GM12878 (cell line): Measurements from ENCODE around the gene SEMA4F. TPM values are rescaled to one million over a fixed set of nuclear protein-coding genes. Genes with fewer than 3 reads are reported as not detected.

Source experiments
- ATAC-seq: fragments of 200-7000 bp; cut with Tn5 transposase; 3 replicates; pipeline ENCODE4 v1.9.1; 2020; ENCODE audit warnings: mild to moderate bottlenecking, moderate library complexity
- BruUV-seq: library from RNA; stranded (reverse); fragments of 400-500 nt; replicated peaks from 2 replicates; lab custom pipeline; 2021; lab: Mats Ljungman, UMichigan
- CTCF ChIA-PET: fragments of 300-600 bp; sonication (Branson Sonifier 250); formaldehyde crosslinking; extraction: SDS; loops from one replicate; lab custom pipeline; 2021; ENCODE audit warnings: inconsistent platforms; lab: Yijun Ruan, JAX
- POLR2A ChIA-PET: fragments of 350-600 bp; formaldehyde crosslinking; extraction: SDS; loops from one replicate; lab custom pipeline; 2021; ENCODE audit warnings: inconsistent platforms; lab: Charles Lee
- RAD21 ChIA-PET: fragments of 300-600 bp; sonication (Branson Sonifier 250); formaldehyde crosslinking; loops from one replicate; lab custom pipeline; 2023; ENCODE audit warnings: antibody characterized with exemption; ENCODE audit not compliant: unreplicated experiment; lab: Charles Lee
- SMC1A ChIA-PET: fragments of 300-600 bp; sonication (Branson Sonifier 250); formaldehyde crosslinking; loops from one replicate; lab custom pipeline; 2023; ENCODE audit not compliant: unreplicated experiment, uncharacterized antibody; lab: Charles Lee
- DNase-seq: peaks from one replicate; pipeline ENCODE4 v3.0.0-alpha.2; 2011; ENCODE audit warnings: low read depth, low spot score
- FAIRE-seq: peaks from 3 replicates; lab custom pipeline; 2011; peaks lifted over from hg19 to GRCh38; lab: Jason Lieb, UNC
- H2AFZ ChIP-seq: 2 replicates; pipeline ENCODE4 v1.6.0; 2011; ENCODE audit warnings: low read depth, low read length, control low read depth; ENCODE audit not compliant: control insufficient read depth
- H3K27ac ChIP-seq: 2 replicates; pipeline ENCODE4 v1.5.1; 2011; ENCODE audit warnings: control low read depth; ENCODE audit not compliant: control insufficient read depth, insufficient read depth
- H3K27me3 ChIP-seq, 2 experiments: replicated peaks in 1 of 2; 2 replicates each; pipeline versions ENCODE4 v1.6.0 to v1.6.1; 2011; ENCODE audit warnings: low read length in 1 of 2; ENCODE audit not compliant: control insufficient read depth in 2 of 2, insufficient read depth in 2 of 2
- H3K36me3 ChIP-seq, 2 experiments: 2 replicates each; pipeline ENCODE4 v1.5.1; 2011; ENCODE audit warnings: low read length in 1 of 2; ENCODE audit not compliant: control insufficient read depth in 2 of 2, insufficient read depth in 2 of 2
- H3K4me1 ChIP-seq: 2 replicates; pipeline ENCODE4 v1.6.1; 2011; ENCODE audit warnings: mild to moderate bottlenecking, low read length, moderate library complexity, mixed read lengths; ENCODE audit not compliant: control insufficient read depth, insufficient read depth
- H3K4me2 ChIP-seq: 2 replicates; pipeline ENCODE4 v1.6.0; 2011; ENCODE audit warnings: control low read depth; ENCODE audit not compliant: control insufficient read depth, insufficient read depth
- H3K4me3 ChIP-seq: fragments of 200-600 bp; sonication (generic); 2 replicates; pipeline ENCODE4 v1.5.1; 2016
- H3K79me2 ChIP-seq: 2 replicates; pipeline ENCODE4 v1.6.0; 2011; ENCODE audit warnings: low read length; ENCODE audit not compliant: control insufficient read depth, insufficient read depth
- H3K9ac ChIP-seq: 2 replicates; pipeline ENCODE4 v1.8.0; 2011; ENCODE audit warnings: low read length, control low read depth, mixed read lengths; ENCODE audit not compliant: control insufficient read depth, insufficient read depth
- H3K9me3 ChIP-seq: replicated peaks from 3 replicates; pipeline ENCODE4 v1.5.1; 2011; ENCODE audit warnings: mild to moderate bottlenecking, low read length; ENCODE audit not compliant: control insufficient read depth, insufficient read depth
- H4K20me1 ChIP-seq: 2 replicates; pipeline ENCODE4 v1.6.0; 2011; ENCODE audit not compliant: control insufficient read depth, insufficient read depth
- CEBPZ ChIP-seq: fragments of 150-350 bp; IDR thresholded peaks from 2 replicates; pipeline ENCODE4 v1.6.1; 2016; ENCODE audit warnings: low read depth, low read length
- E2F8 ChIP-seq: fragments of 450-650 bp; IDR thresholded peaks from 2 replicates; pipeline ENCODE4 v1.6.1; 2018; ENCODE audit warnings: mild to moderate bottlenecking, low read depth, moderate library complexity; ENCODE audit not compliant: partially characterized antibody
- JUNB ChIP-seq: IDR thresholded peaks from 2 replicates; pipeline ENCODE4 v1.6.1; 2016; ENCODE audit warnings: antibody characterized with exemption, mild to moderate bottlenecking
- MEF2A ChIP-seq: IDR thresholded peaks from 2 replicates; pipeline ENCODE4 v1.6.1; 2011; ENCODE audit warnings: low read depth, mild to moderate bottlenecking, low read length, moderate library complexity; ENCODE audit not compliant: insufficient read depth
- PKNOX1 ChIP-seq: fragments of 450-650 bp; IDR thresholded peaks from 2 replicates; pipeline ENCODE4 v1.6.1; 2016; ENCODE audit warnings: mild to moderate bottlenecking
- RCOR1 ChIP-seq: conservative IDR thresholded peaks from 2 replicates; pipeline ENCODE4 v1.6.1; 2012; ENCODE audit warnings: low read depth, low read length, improper control_type of control experiment
- RFX5 ChIP-seq: IDR thresholded peaks from 2 replicates; pipeline ENCODE4 v1.6.1; 2011; ENCODE audit warnings: low read depth, low read length, improper control_type of control experiment
- SREBF2 ChIP-seq: IDR thresholded peaks from 2 replicates; pipeline ENCODE4 v1.6.1; 2012; ENCODE audit warnings: mild to moderate bottlenecking, low read length
- USF1 ChIP-seq: IDR thresholded peaks from 2 replicates; pipeline ENCODE4 v1.6.1; 2011; ENCODE audit warnings: borderline replicate concordance, low read depth, mild to moderate bottlenecking, moderate library complexity, mixed read lengths, low read length; ENCODE audit not compliant: insufficient read depth; ENCODE audit errors: extremely low read length
- ZBTB4 ChIP-seq: fragments of 450-650 bp; formaldehyde crosslinking; IDR thresholded peaks from 2 replicates; pipeline ENCODE4 v1.4.0; 2022; ENCODE audit warnings: mild to moderate bottlenecking, moderate library complexity
- ZNF217 ChIP-seq: fragments of 450-650 bp; IDR thresholded peaks from 2 replicates; pipeline ENCODE4 v1.6.1; 2017; ENCODE audit warnings: antibody characterized with exemption, mild to moderate bottlenecking
- WGBS: methylation state at CpG from one replicate; pipeline ENCODE4 v1.1.6; 2016; ENCODE audit warnings: low lambda C conversion rate; ENCODE audit not compliant: insufficient replicate concordance, insufficient coverage; ENCODE audit errors: missing lambda C conversion rate; 5-methylcytosine and 5-hydroxymethylcytosine counted together
- in situ Hi-C: fragments of 300-500 bp; cut with MboI; formaldehyde crosslinking; loops from 9 replicates; pipeline ENCODE4 v1.14.3; 2018; ENCODE audit warnings: mixed read lengths
- intact Hi-C: fragments of 100-400 bp; cut with micrococcal nuclease; formaldehyde crosslinking; loops from one replicate; pipeline ENCODE4 v1.14.2; 2022; ENCODE audit not compliant: unreplicated experiment
- polyA plus RNA-seq, 11 experiments: library from polyadenylated mRNA; depleted of rRNA in 4 of 11; unstranded in 6 of 11; stranded (reverse) in 5 of 11; fragments of >200 nt; fragmentation: Nextera tagmentation in 4 of 11; fragmentation: Illumina TruSeq in 1 of 11; extraction: Ambion mirVana in 4 of 11; extraction: Trizol in 1 of 11; gene quantifications; 1 replicate in 1 of 11; 2 replicates in 10 of 11; pipeline versions ENCODE4 v1.2.1 to v1.2.3, GENCODE V29; 2011 to 2016; ENCODE audit warnings: inconsistent platforms in 2 of 11, missing spikeins in 2 of 11, low read depth in 1 of 11
- total RNA-seq, 4 experiments: library from RNA; depleted of rRNA in 3 of 4; stranded (reverse); fragments of >200 nt in 3 of 4; fragmentation: Illumina TruSeq in 1 of 4; extraction: Trizol in 1 of 4; gene quantifications; 2 replicates each; pipeline versions ENCODE4 v1.2.1 to v1.2.3, GENCODE V29; 2013 to 2021

SEMA4F gene
- total and polyA plus RNA-seq, 10 of the 15 experiments (the other 5 are each of a cell fraction or from before 2014, with no cell fraction given) = 0.26 to 3.0 (median 2.1) TPM

DNA sequence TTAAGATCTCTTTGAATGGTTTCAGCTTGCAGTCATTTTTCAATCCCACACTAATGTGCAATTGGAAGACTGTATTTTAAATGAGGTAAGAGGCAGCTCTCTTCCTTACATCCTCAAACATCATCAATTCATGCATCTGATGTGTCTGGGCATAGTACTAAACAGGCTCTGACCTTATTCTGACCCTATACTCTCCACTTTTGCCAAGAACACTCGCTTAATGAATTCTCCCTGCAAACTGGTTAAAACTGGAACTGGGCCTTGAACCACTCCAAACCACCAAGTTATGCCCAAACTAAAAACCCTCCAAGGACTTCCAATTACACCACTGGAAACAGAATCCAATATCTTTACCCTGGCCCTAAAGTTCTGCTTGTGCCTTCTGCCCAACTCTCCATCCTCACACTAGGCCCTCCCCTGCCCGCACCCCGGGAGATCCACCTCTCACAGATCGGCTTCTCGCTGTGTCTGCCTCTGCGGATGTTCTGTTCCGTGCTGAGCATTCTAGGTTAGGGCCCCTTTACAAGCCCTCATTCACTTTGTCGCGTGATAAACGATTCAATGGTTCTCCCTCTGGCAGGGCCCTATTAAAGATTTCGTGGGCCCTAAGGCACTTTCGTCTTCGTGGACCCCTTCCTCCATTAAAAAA is 7.1 kb upstream of the SEMA4F start:
- in situ Hi-C loops = no loop called here
- no peak overlapping the region for H3K4me2 ChIP-seq
- TF ChIP-seq ZBTB4 (CRISPR knock-in tag) = no peak
- no peak for TF ChIP-seq RFX5
- TF ChIP-seq E2F8 = no peak
- no peak for TF ChIP-seq JUNB
- TF ChIP-seq USF1 = no peak
- no peak for TF ChIP-seq PKNOX1
- TF ChIP-seq RCOR1 = no peak
- no peak for TF ChIP-seq CEBPZ
- no peak for TF ChIP-seq SREBF2
- TF ChIP-seq ZNF217 = no peak
- no peak for TF ChIP-seq MEF2A

More for the DNA sequence above, 7.1 kb upstream of the SEMA4F start:
- ChIA-PET SMC1A (interaction anchor here (0.8 to 1.8 kb wide), 3 partner anchors 13 to 61 kb away, joined by 3 to 4 read pairs (median 4); no protein-coding TSS in a partner anchor), POLR2A (no interaction called here), CTCF (interaction anchor here (0.7 to 1.2 kb wide), 3 partner anchors 9 to 230 kb away, joined by 3 read pairs; no protein-coding TSS in a partner anchor), RAD21 (no interaction called here)
- H3K27me3 ChIP-seq = peaks cover 0 to 2% of the 10 kb centered on the region in 2 experiments; a peak in 1 of 4 replicates
- H3K79me2 ChIP-seq = no peaks in the 10 kb centered on the region
- H3K36me3 ChIP-seq = no peaks in the 10 kb centered on the region
- whole genome bisulfite sequencing = 81% methylated on average over 13 of the region's 13 CpGs
- H3K27ac ChIP-seq = no peak overlapping the region
- no peak overlapping the region for H3K9ac ChIP-seq
- intact Hi-C loops = no loop called here
- no peak for ATAC-seq
- H3K4me3 ChIP-seq = no peak overlapping the region
- DNase-seq = no peak
- H3K4me1 ChIP-seq = no peaks in the 10 kb centered on the region
- BruUV-seq = no TSS peak
- no peak overlapping the region for H2AFZ ChIP-seq
- H3K9me3 ChIP-seq = no peaks in the 10 kb centered on the region; the same call in 2 of the 3 replicates
- no peak for FAIRE-seq
- no peaks in the 10 kb centered on the region for H4K20me1 ChIP-seq
